NT2/D1 (cell line): Measurements from ENCODE around the gene NDUFA3.

Experiments used
- SUZ12 ChIP-seq: IDR thresholded peaks from 2 replicates; pipeline ENCODE4 v1.6.1; 2011; ENCODE audit not compliant: insufficient read length, insufficient read depth; ENCODE audit errors: extremely low read depth
- YY1 ChIP-seq: IDR thresholded peaks from 2 replicates; pipeline ENCODE4 v1.6.1; 2011; ENCODE audit not compliant: insufficient read length, insufficient read depth
- ZNF274 ChIP-seq: IDR thresholded peaks from 2 replicates; pipeline ENCODE4 v1.6.1; 2011; ENCODE audit warnings: mild to moderate bottlenecking, low read depth, low read length

GRCh38 chr19:54137699-54138488, 35.2 kb downstream of the NDUFA3 start, which contains the start of gene CNOT3:
- TF ChIP-seq ZNF274 (no peak), SUZ12 (no peak), YY1 (peak; percentile 71)
